Measurements from ENCODE around the gene PCNX2.
"Not testable (repeated sequence)": the region's sequence is repeated elsewhere in the genome, so short reads cannot be mapped to it uniquely, and the experiment has no call there.

The PCNX2 gene

GRCh38 chr1:233003638-233004037 lies 291.9 kb downstream of the PCNX2 start:
- DNase-seq: not testable (repeated sequence)

GRCh38 chr1:232999956-233000625 lies 295.4 kb downstream of the PCNX2 start:
- DNase-seq: no peak

- DNase-seq: no peak
These were observed 296.9 kb downstream of the PCNX2 start for GRCh38 chr1:232998646-232999045.

GRCh38 chr1:232998138-232998537 lies 297.4 kb downstream of the PCNX2 start:
- no peak for DNase-seq

- no peak for DNase-seq
These were observed 299.4 kb downstream of the PCNX2 start for GRCh38 chr1:232996143-232996542.

GRCh38 chr1:232995189-232995588 lies 300.3 kb downstream of the PCNX2 start:
- DNase-seq: no peak

- no peak for DNase-seq
These were observed 302.0 kb downstream of the PCNX2 start for GRCh38 chr1:232993555-232993954.

GRCh38 chr1:232992227-232992626 lies 303.3 kb downstream of the PCNX2 start:
- no peak for DNase-seq

GRCh38 chr1:232991238-232991637 lies 304.3 kb downstream of the PCNX2 start:
- DNase-seq: no peak

- no peak for DNase-seq
These were observed 305.1 kb downstream of the PCNX2 start for GRCh38 chr1:232990176-232991128.

GRCh38 chr1:232988572-232989040 lies 306.9 kb downstream of the PCNX2 start:
- DNase-seq: no peak

GRCh38 chr1:232987774-232988140 lies 307.8 kb downstream of the PCNX2 start:
- DNase-seq: no peak

- DNase-seq: no peak
These were observed 308.3 kb downstream of the PCNX2 start for GRCh38 chr1:232987046-232987773.

- no peak for DNase-seq
These were observed 309.0 kb downstream of the PCNX2 start for GRCh38 chr1:232986527-232986922.

- no peak for DNase-seq
These were observed 309.5 kb downstream of the PCNX2 start for GRCh38 chr1:232985882-232986526.

- DNase-seq: no peak
These were observed 310.7 kb downstream of the PCNX2 start for GRCh38 chr1:232984577-232985425.

- DNase-seq: no peak
These were observed 311.5 kb downstream of the PCNX2 start for GRCh38 chr1:232983817-232984567.

- no peak for DNase-seq
These were observed 312.1 kb downstream of the PCNX2 start for GRCh38 chr1:232983375-232983774.

GRCh38 chr1:232982238-232982944 lies 313.1 kb downstream of the PCNX2 start:
- DNase-seq: no peak

- no peak for DNase-seq
These were observed 314.5 kb downstream of the PCNX2 start for GRCh38 chr1:232980986-232981560.

Measured in stimulated activated CD4-positive, alpha-beta T cell treated with anti-CD3 and anti-CD28 coated beads, Interleukin-4, amount 100 ng/mL, for 24 hours (primary cell).